ENCODE measurements around the gene ST6GALNAC5.

DNA sequence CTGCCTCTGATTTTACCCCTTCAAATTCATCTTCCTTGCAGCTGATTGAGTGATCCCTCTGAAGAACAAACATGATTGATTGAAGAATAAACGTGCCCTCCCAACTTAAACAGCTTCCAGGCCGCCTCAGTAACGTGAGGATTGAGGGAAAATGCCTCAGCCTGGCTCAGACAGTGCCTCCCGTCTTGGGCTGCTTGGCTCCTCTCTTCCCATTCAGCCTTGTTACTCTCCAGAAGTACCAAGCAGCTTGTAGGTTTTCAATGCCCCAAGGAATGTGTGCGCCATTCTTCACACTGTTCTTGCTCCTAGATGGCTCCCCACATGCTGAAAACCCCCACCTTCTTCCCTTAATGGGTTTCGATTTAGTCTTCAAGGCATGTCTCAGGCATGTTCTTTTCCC, 51.8 kb downstream of the ST6GALNAC5 start:
- TF ChIP-seq EP300 (IDR thresholded peaks at IDR 0.05; ENCODE audit: borderline replicate concordance) (no peak), CEBPB (IDR thresholded peaks at IDR 0.05) (no peak), TAF1 (IDR thresholded peaks at IDR 0.05; ENCODE audit: low read depth) (no peak), CREB1 (IDR thresholded peaks at IDR 0.05; ENCODE audit: low read depth) (no peak)
- TF ChIP-seq, protein P1, sequence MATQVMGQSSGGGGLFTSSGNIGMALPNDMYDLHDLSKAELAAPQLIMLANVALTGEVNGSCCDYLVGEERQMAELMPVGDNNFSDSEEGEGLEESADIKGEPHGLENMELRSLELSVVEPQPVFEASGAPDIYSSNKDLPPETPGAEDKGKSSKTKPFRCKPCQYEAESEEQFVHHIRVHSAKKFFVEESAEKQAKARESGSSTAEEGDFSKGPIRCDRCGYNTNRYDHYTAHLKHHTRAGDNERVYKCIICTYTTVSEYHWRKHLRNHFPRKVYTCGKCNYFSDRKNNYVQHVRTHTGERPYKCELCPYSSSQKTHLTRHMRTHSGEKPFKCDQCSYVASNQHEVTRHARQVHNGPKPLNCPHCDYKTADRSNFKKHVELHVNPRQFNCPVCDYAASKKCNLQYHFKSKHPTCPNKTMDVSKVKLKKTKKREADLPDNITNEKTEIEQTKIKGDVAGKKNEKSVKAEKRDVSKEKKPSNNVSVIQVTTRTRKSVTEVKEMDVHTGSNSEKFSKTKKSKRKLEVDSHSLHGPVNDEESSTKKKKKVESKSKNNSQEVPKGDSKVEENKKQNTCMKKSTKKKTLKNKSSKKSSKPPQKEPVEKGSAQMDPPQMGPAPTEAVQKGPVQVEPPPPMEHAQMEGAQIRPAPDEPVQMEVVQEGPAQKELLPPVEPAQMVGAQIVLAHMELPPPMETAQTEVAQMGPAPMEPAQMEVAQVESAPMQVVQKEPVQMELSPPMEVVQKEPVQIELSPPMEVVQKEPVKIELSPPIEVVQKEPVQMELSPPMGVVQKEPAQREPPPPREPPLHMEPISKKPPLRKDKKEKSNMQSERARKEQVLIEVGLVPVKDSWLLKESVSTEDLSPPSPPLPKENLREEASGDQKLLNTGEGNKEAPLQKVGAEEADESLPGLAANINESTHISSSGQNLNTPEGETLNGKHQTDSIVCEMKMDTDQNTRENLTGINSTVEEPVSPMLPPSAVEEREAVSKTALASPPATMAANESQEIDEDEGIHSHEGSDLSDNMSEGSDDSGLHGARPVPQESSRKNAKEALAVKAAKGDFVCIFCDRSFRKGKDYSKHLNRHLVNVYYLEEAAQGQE (IDR thresholded peaks at IDR 0.05; ENCODE audit: low read depth), result no peak
- TF ChIP-seq, protein P2, sequence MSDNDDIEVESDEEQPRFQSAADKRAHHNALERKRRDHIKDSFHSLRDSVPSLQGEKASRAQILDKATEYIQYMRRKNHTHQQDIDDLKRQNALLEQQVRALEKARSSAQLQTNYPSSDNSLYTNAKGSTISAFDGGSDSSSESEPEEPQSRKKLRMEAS (IDR thresholded peaks at IDR 0.05), result no peak

All from Ishikawa (cell line).